Adrenal gland (tissue), 12 donors: Measurements from ENCODE around the gene SSBP1. TPM values are rescaled to one million over a fixed set of nuclear protein-coding genes. Genes with fewer than 3 reads are reported as not detected.

ENCODE experiments used
- DNase-seq, 7 donors: peaks; one replicate each; pipeline ENCODE4 v3.0.0-alpha.2; 2019 to 2020
- H3K27ac ChIP-seq, 5 donors: fragments of 200-600 bp; sonication (generic) in 4 of 5; 1 replicate in 3 of 5; 2 replicates in 2 of 5; pipeline versions ENCODE4 v1.5.1 to v1.8.0; 2016 to 2020; ENCODE audit warnings: mild to moderate bottlenecking in 1 of 5
- H3K27me3 ChIP-seq: fragments of 200-600 bp; 2 replicates; pipeline ENCODE4 v1.8.0; 2021
- H3K36me3 ChIP-seq, 2 donors: fragments of 200-600 bp; replicated peaks in 1 of 2; 1 replicate in 1 of 2; 2 replicates in 1 of 2; pipeline versions ENCODE4 v1.5.1 to v1.8.0; 2018 to 2022
- H3K4me1 ChIP-seq, 2 donors: fragments of 200-600 bp; replicated peaks in 1 of 2; 1 replicate in 1 of 2; 2 replicates in 1 of 2; pipeline versions ENCODE4 v1.5.1 to v1.8.0; 2018 to 2021
- H3K4me3 ChIP-seq, 4 donors: fragments of 200-600 bp; sonication (generic) in 3 of 4; one replicate each; pipeline ENCODE4 v1.5.1; 2016 to 2018
- H3K9me3 ChIP-seq, 3 donors: fragments of 200-600 bp; sonication (generic) in 1 of 3; replicated peaks in 1 of 3; 1 replicate in 2 of 3; 2 replicates in 1 of 3; pipeline versions ENCODE4 v1.5.1 to v1.8.0; 2016 to 2021
- CTCF ChIP-seq, 6 experiments: fragments of 450-650 bp in 4 of 6; fragments of 200-600 bp in 2 of 6; sonication (generic) in 1 of 6; IDR thresholded peaks; 1 replicate in 5 of 6; 2 replicates in 1 of 6; pipeline versions ENCODE4 v1.5.1 to v1.8.0; 2016 to 2021; ENCODE audit warnings: antibody characterized with exemption in 6 of 6, mild to moderate bottlenecking in 2 of 6, moderate library complexity in 1 of 6
- POLR2A ChIP-seq, 2 donors: fragments of 450-650 bp; IDR thresholded peaks; one replicate each; pipeline ENCODE4 v1.6.1; 2017; ENCODE audit warnings: antibody characterized with exemption in 2 of 2, mild to moderate bottlenecking in 2 of 2, moderate library complexity in 1 of 2
- WGBS, 4 donors: extraction: QIAGEN DNeasy Blood & Tissue Kit in 2 of 4; methylation state at CpG; one replicate each; pipeline versions ENCODE4 v1.1.5 to v1.1.7; 2013 to 2017; 5-methylcytosine and 5-hydroxymethylcytosine counted together
- intact Hi-C, 2 donors: fragments of 100-400 bp; cut with DNase I; formaldehyde crosslinking; loops; one replicate each; pipeline versions ENCODE4 v1.14.1 to v1.15.0; 2022 to 2023
- polyA plus RNA-seq, 3 donors: library from polyadenylated mRNA; stranded (reverse); fragments of 200-250 nt in 2 of 3; fragments of 350-450 nt in 1 of 3; fragmentation: Illumina TruSeq in 1 of 3; extraction: RNeasy Lipid Tissue Mini Kit (QIAGEN cat#74804) in 1 of 3; gene quantifications; one replicate each; pipeline ENCODE4 v1.2.3, GENCODE V29; 2013 to 2014
- total RNA-seq, 9 donors: library from RNA; depleted of rRNA in 4 of 9; stranded (reverse); fragments of >200 nt in 4 of 9; fragments of 120-200 nt in 1 of 9; fragmentation: NEBNext Ultra II Directional in 1 of 9; extraction: Animal tissue kit (Norgen Biotek cat#: 25700) in 1 of 9; gene quantifications; one replicate each; pipeline versions ENCODE4 v1.1.0 to v1.2.4, GENCODE V29; 2013 to 2023
- donor health status: healthy with polysubstance abuse.
- donor health status: Bipolar disorder and iron deficiency.
- donor health status: DM: yes; HTN: yes; CAD: no.
- donor health status: DM: no; HTN: no; CAD: no.
- donor health status: DM: no; HTN: no; CAD: no.
- donor health status: DM: yes; HTN: yes; CAD: no.

The SSBP1 gene
- total and polyA plus RNA-seq, 12 donors = 87.0 to 316 (median 134) TPM

DNA sequence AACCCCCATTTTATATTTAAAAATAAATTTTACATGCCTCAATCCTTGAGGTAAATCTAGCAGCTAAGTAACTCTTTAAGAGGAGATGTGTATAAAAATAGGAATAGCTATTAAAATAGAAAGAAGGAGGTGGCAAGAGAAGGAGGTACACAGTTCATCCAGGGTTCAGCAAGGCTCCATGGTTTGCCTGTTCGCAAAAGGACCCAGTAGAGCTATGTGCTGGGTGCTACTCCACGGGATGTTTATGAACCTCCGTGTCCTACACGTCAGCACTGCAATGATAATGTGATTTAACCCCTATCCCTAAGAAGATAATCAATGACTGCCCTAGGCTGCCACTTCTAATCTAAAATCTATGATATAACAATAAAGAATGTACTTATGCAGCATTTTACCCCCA lies 35.3 kb upstream of the SSBP1 start:
- no peak overlapping the region for H3K27ac ChIP-seq
- H3K4me1 ChIP-seq = peaks cover 3 to 23% of the 10 kb centered on the region in 2 donors
- intact Hi-C loops = no loop called here

DNA sequence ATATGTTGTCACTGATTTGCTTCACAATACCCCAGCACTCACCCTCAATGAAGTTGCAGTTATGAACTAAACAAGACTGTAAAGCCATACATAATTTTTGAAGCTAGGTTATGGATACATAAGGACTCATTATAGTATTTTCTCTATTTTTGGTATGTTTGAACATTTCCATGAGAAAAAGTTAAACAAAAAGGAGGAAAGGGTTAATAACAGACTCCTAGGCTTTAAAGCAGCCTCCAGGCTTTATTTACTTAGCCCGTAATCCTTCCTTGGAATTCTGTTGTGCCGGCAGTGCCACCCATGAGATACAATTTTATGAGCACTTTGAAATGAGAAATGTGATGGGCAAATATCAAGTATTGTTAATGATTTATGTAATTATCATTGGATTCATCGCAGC lies 34.0 kb upstream of the SSBP1 start:
- Histone ChIP-seq H3K36me3 (no peaks in the 10 kb centered on the region), H3K27ac (no peak overlapping the region), H3K4me1 (peaks cover 3 to 22% of the 10 kb centered on the region in 2 donors), H3K4me3 (no peak overlapping the region), H3K9me3 (no peaks in the 10 kb centered on the region), H3K27me3 (no peaks in the 10 kb centered on the region)
- WGBS, 4 donors = 74 to 81% (median 80%) methylated on average over 3 of the region's 3 CpGs
- no peak for DNase-seq
- intact Hi-C loops = no loop called here
- TF ChIP-seq POLR2A (IDR thresholded peaks at IDR 0.05) = no peak
- no peak for TF ChIP-seq CTCF (IDR thresholded peaks at IDR 0.05)

More for the DNA sequence above, 35.3 kb upstream of the SSBP1 start:
- DNase-seq = no peak
- Histone ChIP-seq H3K4me3 (peak overlapping the region in 1 of 4 donors; percentile 67), H3K36me3 (no peaks in the 10 kb centered on the region), H3K9me3 (no peaks in the 10 kb centered on the region), H3K27me3 (no peaks in the 10 kb centered on the region)
- no peak for TF ChIP-seq POLR2A (IDR thresholded peaks at IDR 0.05)
- WGBS, 4 donors = 69 to 75% (median 73%) methylated on average over 4 of the region's 4 CpGs

DNA sequence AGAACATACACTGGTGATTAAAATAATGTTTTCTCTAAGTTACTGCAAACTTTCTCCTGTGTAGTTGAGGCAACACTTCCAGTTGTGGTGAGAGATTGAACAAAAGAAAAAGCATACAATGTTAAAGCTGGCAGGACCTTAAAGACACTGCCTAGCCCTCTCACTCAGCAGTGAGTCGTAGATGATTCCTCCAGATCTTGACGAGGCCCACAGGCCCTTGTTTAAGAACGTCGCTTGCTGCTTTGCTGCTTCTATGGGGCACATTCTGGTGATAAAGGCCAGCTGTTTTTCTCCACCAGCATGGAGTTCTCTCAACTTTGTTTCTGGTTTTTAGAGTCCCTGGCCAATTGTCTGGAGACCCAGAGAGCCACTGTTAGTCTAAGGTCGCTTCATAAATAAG lies 33.4 kb upstream of the SSBP1 start:
- Histone ChIP-seq H3K36me3 (no peaks in the 10 kb centered on the region), H3K27me3 (no peaks in the 10 kb centered on the region), H3K4me1 (peaks cover 3 to 19% of the 10 kb centered on the region in 2 donors), H3K9me3 (no peaks in the 10 kb centered on the region), H3K27ac (no peak overlapping the region), H3K4me3 (no peak overlapping the region)
- no peak for TF ChIP-seq CTCF (IDR thresholded peaks at IDR 0.05)
- WGBS, 4 donors = 88 to 91% (median 89%) methylated on average over 5 of the region's 5 CpGs
- no peak for DNase-seq
- intact Hi-C loops = no loop called here

DNA sequence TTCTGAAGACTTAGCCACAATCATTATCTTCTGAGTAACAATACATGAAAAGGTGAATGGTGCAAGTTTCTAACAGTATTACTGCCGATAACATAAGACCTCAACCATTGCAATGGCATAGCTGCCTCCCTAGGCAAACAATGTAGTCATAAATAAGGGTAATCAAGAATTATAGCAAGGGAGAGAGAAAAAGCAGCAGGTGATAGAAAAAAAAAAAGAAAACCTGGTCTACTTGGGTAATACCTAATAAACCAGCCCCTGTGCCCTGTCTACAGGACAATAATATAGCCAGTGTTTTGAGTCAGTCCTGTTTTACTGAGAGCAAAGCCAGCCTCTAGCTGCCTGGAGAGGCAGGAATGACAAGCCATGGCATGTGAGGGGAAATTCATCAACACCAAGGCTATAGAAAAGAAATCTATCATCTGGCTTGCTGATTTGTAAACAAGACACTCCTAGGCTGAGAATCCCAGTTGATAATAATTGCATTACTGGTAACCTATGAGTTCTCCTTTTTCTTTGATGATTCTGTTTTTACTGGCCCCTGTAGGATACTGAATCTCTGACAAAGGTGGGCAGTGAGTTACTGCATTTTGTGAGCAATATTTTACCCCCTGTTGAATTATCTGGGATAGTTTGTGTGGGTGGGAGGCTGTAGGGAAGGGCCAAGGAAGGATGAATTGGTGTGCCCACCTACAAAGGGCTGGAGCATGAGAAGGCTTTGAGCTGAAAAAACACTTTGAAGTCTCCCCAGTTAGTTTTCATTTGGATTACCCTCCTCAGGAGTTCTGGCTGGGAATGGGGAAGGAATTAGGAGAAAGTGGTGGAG lies 31.7 kb upstream of the SSBP1 start:
- Histone ChIP-seq H3K27ac (no peak overlapping the region), H3K36me3 (no peaks in the 10 kb centered on the region), H3K4me3 (no peak overlapping the region), H3K4me1 (peaks cover 0 to 11% of the 10 kb centered on the region in 2 donors), H3K27me3 (no peaks in the 10 kb centered on the region), H3K9me3 (no peaks in the 10 kb centered on the region)
- intact Hi-C loops = no loop called here
- WGBS, 4 donors = 94 to 100% (median 98%) methylated on average over 1 of the region's 1 CpG
- DNase-seq = no peak
- TF ChIP-seq POLR2A (IDR thresholded peaks at IDR 0.05) (no peak), CTCF (IDR thresholded peaks at IDR 0.05) (no peak)

DNA sequence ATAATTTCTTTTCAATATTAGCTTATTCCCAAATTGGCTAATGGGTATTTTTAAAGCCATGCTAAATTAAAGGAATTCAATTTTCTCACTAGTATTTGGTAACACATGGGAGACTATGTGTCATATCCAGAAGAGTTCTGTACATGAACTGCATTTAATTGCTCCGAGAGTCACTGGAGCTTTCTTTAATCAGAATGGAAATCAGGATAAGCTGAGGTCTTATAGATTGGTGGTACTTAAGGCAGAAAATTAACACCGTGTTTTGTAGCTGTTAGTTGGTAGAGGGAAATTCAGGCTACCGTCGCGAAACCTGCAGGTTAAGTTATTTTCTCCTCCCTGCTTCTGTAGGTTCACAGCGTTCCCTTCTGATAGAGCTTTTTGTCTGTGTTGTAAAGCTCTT lies 29.8 kb upstream of the SSBP1 start, which contains the start of gene WEE2:
Gene WEE2 (plus strand): TSS at position 3 of the 400 bp plus-strand sequence. CDS start 406 bp downstream, outside the sequence.
- no peak within 1 kb of the TSS for H3K4me3 ChIP-seq
- no peaks in the 10 kb centered on the region for H3K27me3 ChIP-seq
- intact Hi-C loops = no loop called here
- H3K36me3 ChIP-seq = no peaks in the 10 kb centered on the region
- WGBS, 4 donors = 84 to 91% (median 90%) methylated on average over 6 of the region's 6 CpGs
- no peaks in the 10 kb centered on the region for H3K4me1 ChIP-seq
- no peak for TF ChIP-seq POLR2A (IDR thresholded peaks at IDR 0.05)
- TF ChIP-seq CTCF (IDR thresholded peaks at IDR 0.05) = no peak
- H3K27ac ChIP-seq = no peak within 1 kb of the TSS
- no peaks in the 10 kb centered on the region for H3K9me3 ChIP-seq
- DNase-seq = no peak
